Astrocyte (in vitro differentiated cells and primary cell): ENCODE results near the gene RSRP1. TPM values are rescaled to one million over a fixed set of nuclear protein-coding genes. Genes with fewer than 3 reads are reported as not detected.

Source experiments
- DNase-seq: peaks from one replicate; pipeline ENCODE4 v3.0.0-alpha.2; 2010; ENCODE audit warnings: low read depth
- FAIRE-seq: peaks from 2 replicates; lab custom pipeline; 2011; peaks lifted over from hg19 to GRCh38; lab: Jason Lieb, UNC
- H2AFZ ChIP-seq: 2 replicates; pipeline ENCODE4 v1.6.0; 2012; ENCODE audit warnings: low read depth, low read length, inconsistent platforms
- H3K27ac ChIP-seq: 2 replicates; pipeline ENCODE4 v1.5.1; 2011; ENCODE audit warnings: low read depth, low read length, inconsistent platforms
- H3K27me3 ChIP-seq: 2 replicates; pipeline ENCODE4 v1.6.0; 2011; ENCODE audit warnings: low read length, inconsistent platforms; ENCODE audit not compliant: insufficient read depth
- H3K36me3 ChIP-seq: 2 replicates; pipeline ENCODE4 v1.5.1; 2011; ENCODE audit warnings: low read length, inconsistent platforms; ENCODE audit not compliant: insufficient read depth
- H3K4me1 ChIP-seq: 2 replicates; pipeline ENCODE4 v1.5.1; 2011; ENCODE audit warnings: low read length, inconsistent platforms; ENCODE audit not compliant: insufficient read depth
- H3K4me2 ChIP-seq: 2 replicates; pipeline ENCODE4 v1.6.0; 2012; ENCODE audit warnings: low read length, inconsistent platforms
- H3K4me3 ChIP-seq: 2 replicates; pipeline ENCODE4 v1.5.1; 2011; ENCODE audit warnings: low read depth, mild to moderate bottlenecking, low read length, inconsistent platforms; ENCODE audit not compliant: insufficient read depth
- H3K79me2 ChIP-seq: 2 replicates; pipeline ENCODE4 v1.6.0; 2012; ENCODE audit warnings: mild to moderate bottlenecking, low read length, inconsistent platforms; ENCODE audit not compliant: insufficient read depth
- H3K9ac ChIP-seq: 2 replicates; pipeline ENCODE4 v1.6.0; 2012; ENCODE audit warnings: mild to moderate bottlenecking, low read length, inconsistent platforms
- H3K9me3 ChIP-seq: 2 replicates; pipeline ENCODE4 v1.5.1; 2012; ENCODE audit warnings: low read depth, mild to moderate bottlenecking, low read length, inconsistent platforms; ENCODE audit not compliant: insufficient read depth
- H4K20me1 ChIP-seq: 2 replicates; pipeline ENCODE4 v1.6.0; 2012; ENCODE audit warnings: low read length, inconsistent platforms; ENCODE audit not compliant: insufficient read depth
- H3K27ac Mint-ChIP-seq: one replicate; pipeline ENCODE4 v1.8.0; 2021; ENCODE audit warnings: mild to moderate bottlenecking, mixed read lengths; ENCODE audit not compliant: unreplicated experiment
- H3K27me3 Mint-ChIP-seq: one replicate; pipeline ENCODE4 v1.8.0; 2021; ENCODE audit warnings: low read depth, mixed read lengths; ENCODE audit not compliant: unreplicated experiment
- H3K36me3 Mint-ChIP-seq: one replicate; pipeline ENCODE4 v1.8.0; 2021; ENCODE audit warnings: low read depth, mixed read lengths; ENCODE audit not compliant: unreplicated experiment
- H3K4me1 Mint-ChIP-seq: one replicate; pipeline ENCODE4 v1.8.0; 2021; ENCODE audit warnings: low read depth, mixed read lengths; ENCODE audit not compliant: unreplicated experiment
- H3K4me3 Mint-ChIP-seq: one replicate; pipeline ENCODE4 v1.8.0; 2021; ENCODE audit warnings: mild to moderate bottlenecking, moderate library complexity, mixed read lengths; ENCODE audit not compliant: unreplicated experiment
- H3K9me3 Mint-ChIP-seq: one replicate; pipeline ENCODE4 v1.8.0; 2021; ENCODE audit warnings: mild to moderate bottlenecking, mixed read lengths; ENCODE audit not compliant: unreplicated experiment
- CTCF ChIP-seq: IDR thresholded peaks from 2 replicates; pipeline ENCODE4 v1.5.1; 2011; ENCODE audit warnings: low read depth, mild to moderate bottlenecking, inconsistent platforms, low read length, moderate library complexity; ENCODE audit not compliant: insufficient read depth
- EZH2 ChIP-seq: IDR thresholded peaks from 2 replicates; pipeline ENCODE4 v1.6.1; 2012; ENCODE audit warnings: mild to moderate bottlenecking, low read length, inconsistent platforms; ENCODE audit not compliant: insufficient read depth
- total RNA-seq: library from RNA; stranded (reverse); gene quantifications from 2 replicates; pipeline ENCODE4 v1.2.1, GENCODE V29; 2021

RSRP1 gene
- total RNA-seq, 1 donor from 2014 or later, result 88.3 TPM

GRCh38 chr1:25217015-25217414 lies 30.2 kb downstream of the RSRP1 start:
- no peak for TF ChIP-seq EZH2
- no peak for TF ChIP-seq CTCF
- H3K27me3 Mint-ChIP-seq, result no peaks in the 10 kb centered on the region
- Histone ChIP-seq H3K27me3 (no peaks in the 10 kb centered on the region), H4K20me1 (no peaks in the 10 kb centered on the region), H3K4me1 (no peaks in the 10 kb centered on the region), H3K79me2 (no peaks in the 10 kb centered on the region), H3K27ac (no peak overlapping the region), H2AFZ (no peak overlapping the region), H3K9ac (no peak overlapping the region), H3K4me2 (no peak overlapping the region), H3K9me3 (no peaks in the 10 kb centered on the region), H3K4me3 (no peak overlapping the region), H3K36me3 (peaks cover 3% of the 10 kb centered on the region)
- no peaks in the 10 kb centered on the region for H3K4me1 Mint-ChIP-seq
- no peak overlapping the region for H3K4me3 Mint-ChIP-seq
- FAIRE-seq (no peak), DNase-seq (no peak)
- no peak overlapping the region for H3K27ac Mint-ChIP-seq
- peaks cover 11% of the 10 kb centered on the region for H3K36me3 Mint-ChIP-seq
- no peaks in the 10 kb centered on the region for H3K9me3 Mint-ChIP-seq

- DNase-seq, result no peak
- Mint-ChIP-seq H3K36me3 (peaks cover 11% of the 10 kb centered on the region), H3K9me3 (no peaks in the 10 kb centered on the region), H3K27ac (no peak overlapping the region), H3K27me3 (no peaks in the 10 kb centered on the region), H3K4me1 (no peaks in the 10 kb centered on the region), H3K4me3 (no peak overlapping the region)
- H3K4me3 ChIP-seq, result no peak overlapping the region
- H3K4me1 ChIP-seq, result no peaks in the 10 kb centered on the region
- H4K20me1 ChIP-seq, result no peaks in the 10 kb centered on the region
- no peak overlapping the region for H3K9ac ChIP-seq
- H3K79me2 ChIP-seq, result no peaks in the 10 kb centered on the region
- H2AFZ ChIP-seq, result no peak overlapping the region
- H3K27me3 ChIP-seq, result no peaks in the 10 kb centered on the region
- no peaks in the 10 kb centered on the region for H3K36me3 ChIP-seq
- no peaks in the 10 kb centered on the region for H3K9me3 ChIP-seq
- FAIRE-seq, result no peak
- H3K4me2 ChIP-seq, result no peak overlapping the region
- TF ChIP-seq CTCF, result no peak
- no peak for TF ChIP-seq EZH2
- no peak overlapping the region for H3K27ac ChIP-seq
These were observed 31.1 kb downstream of the RSRP1 start for GRCh38 chr1:25216123-25216522.

GRCh38 chr1:25212725-25213124 lies 34.5 kb downstream of the RSRP1 start:
- Histone ChIP-seq H3K27ac (no peak overlapping the region), H3K4me2 (no peak overlapping the region), H3K9me3 (no peaks in the 10 kb centered on the region), H4K20me1 (no peaks in the 10 kb centered on the region), H3K79me2 (no peaks in the 10 kb centered on the region), H3K4me1 (no peaks in the 10 kb centered on the region), H3K4me3 (no peak overlapping the region), H3K36me3 (no peaks in the 10 kb centered on the region), H2AFZ (no peak overlapping the region), H3K9ac (no peak overlapping the region), H3K27me3 (no peaks in the 10 kb centered on the region)
- Mint-ChIP-seq H3K27ac (no peak overlapping the region), H3K9me3 (no peaks in the 10 kb centered on the region), H3K4me1 (no peaks in the 10 kb centered on the region), H3K36me3 (peaks cover 5% of the 10 kb centered on the region), H3K4me3 (no peak overlapping the region), H3K27me3 (peaks cover 2% of the 10 kb centered on the region)
- FAIRE-seq (no peak), DNase-seq (no peak)
- no peak for TF ChIP-seq EZH2
